Mucosa of rectum (tissue), 2 donors: ENCODE measurements around the gene LIPG.
"Not testable (repeated sequence)": the region's sequence is repeated elsewhere in the genome, so short reads cannot be mapped to it uniquely, and the experiment has no call there.

Experiments
- H3K27ac ChIP-seq, 2 donors: one replicate each; pipeline ENCODE4 v1.7.0; 2013; ENCODE audit warnings: inconsistent platforms in 2 of 2, low read depth in 2 of 2, low read length in 2 of 2
- H3K27me3 ChIP-seq, 2 donors: one replicate each; pipeline ENCODE4 v1.7.0; 2013; ENCODE audit warnings: low read length in 2 of 2; ENCODE audit not compliant: control insufficient read depth in 2 of 2, insufficient read depth in 2 of 2
- H3K36me3 ChIP-seq, 2 donors: one replicate each; pipeline ENCODE4 v1.7.0; 2013; ENCODE audit warnings: low read length in 2 of 2; ENCODE audit not compliant: control insufficient read depth in 2 of 2, insufficient read depth in 2 of 2
- H3K4me1 ChIP-seq, 2 donors: one replicate each; pipeline ENCODE4 v1.7.0; 2013; ENCODE audit warnings: low read length in 2 of 2, mild to moderate bottlenecking in 1 of 2; ENCODE audit not compliant: control insufficient read depth in 2 of 2, insufficient read depth in 2 of 2
- H3K4me3 ChIP-seq, 2 donors: one replicate each; pipeline ENCODE4 v1.7.0; 2013; ENCODE audit warnings: low read length in 2 of 2
- H3K9ac ChIP-seq, 2 donors: one replicate each; pipeline ENCODE4 v1.7.0; 2013; ENCODE audit warnings: low read length in 2 of 2, low read depth in 1 of 2, mild to moderate bottlenecking in 1 of 2
- H3K9me3 ChIP-seq, 2 donors: one replicate each; pipeline ENCODE4 v1.7.0; 2013; ENCODE audit warnings: low read length in 2 of 2; ENCODE audit not compliant: control insufficient read depth in 2 of 2
- donor health status: healthy.
- donor health status: Normal muscosa, but diverticular disease.

The LIPG gene

GRCh38 chr18:49546278-49546677, 15.6 kb upstream of the LIPG start:
- Histone ChIP-seq H3K36me3 (no peaks in the 10 kb centered on the region), H3K4me3 (no peak overlapping the region), H3K9ac (no peak overlapping the region), H3K27me3 (no peaks in the 10 kb centered on the region), H3K27ac (no peak overlapping the region), H3K4me1 (no peaks in the 10 kb centered on the region), H3K9me3 (no peaks in the 10 kb centered on the region)

GRCh38 chr18:49546719-49547273, 15.1 kb upstream of the LIPG start:
- Histone ChIP-seq H3K4me3 (no peak overlapping the region), H3K9me3 (no peaks in the 10 kb centered on the region), H3K27me3 (no peaks in the 10 kb centered on the region), H3K4me1 (no peaks in the 10 kb centered on the region), H3K27ac (no peak overlapping the region), H3K9ac (no peak overlapping the region), H3K36me3 (no peaks in the 10 kb centered on the region)

DNA sequence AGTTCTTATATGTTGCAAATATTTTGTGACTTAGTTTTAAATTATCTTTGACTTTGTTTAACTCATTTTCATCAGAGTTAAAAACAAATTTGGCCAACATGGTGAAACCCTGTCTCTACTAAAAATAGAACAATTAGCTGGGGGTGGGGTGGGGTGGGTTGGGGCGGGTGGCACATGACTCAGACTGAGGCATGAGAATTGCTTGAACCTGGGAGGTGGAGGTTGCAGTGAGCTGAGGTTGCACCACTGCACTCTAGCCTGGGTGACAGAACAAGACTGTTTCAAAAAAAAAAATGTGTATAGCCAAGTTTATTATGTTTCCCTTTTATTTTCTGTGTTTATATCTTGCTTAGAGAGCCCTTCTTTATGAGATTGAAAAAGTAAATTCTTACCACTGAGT, 14.2 kb upstream of the LIPG start:
- Histone ChIP-seq H3K4me3 (no peak overlapping the region), H3K4me1 (no peaks in the 10 kb centered on the region), H3K9ac (no peak overlapping the region), H3K27ac (no peak overlapping the region), H3K36me3 (no peaks in the 10 kb centered on the region), H3K27me3 (no peaks in the 10 kb centered on the region), H3K9me3 (no peaks in the 10 kb centered on the region)

- H3K9ac ChIP-seq = no peak overlapping the region
- H3K9me3 ChIP-seq = no peaks in the 10 kb centered on the region
- no peaks in the 10 kb centered on the region for H3K4me1 ChIP-seq
- H3K36me3 ChIP-seq = no peaks in the 10 kb centered on the region
- no peak overlapping the region for H3K27ac ChIP-seq
- H3K27me3 ChIP-seq = no peaks in the 10 kb centered on the region
- no peak overlapping the region for H3K4me3 ChIP-seq
These were observed 13.6 kb upstream of the LIPG start for GRCh38 chr18:49548229-49548636.

- no peaks in the 10 kb centered on the region for H3K4me1 ChIP-seq
- no peaks in the 10 kb centered on the region for H3K27me3 ChIP-seq
These were observed 11.1 kb upstream of the LIPG start for GRCh38 chr18:49550621-49551339.

DNA sequence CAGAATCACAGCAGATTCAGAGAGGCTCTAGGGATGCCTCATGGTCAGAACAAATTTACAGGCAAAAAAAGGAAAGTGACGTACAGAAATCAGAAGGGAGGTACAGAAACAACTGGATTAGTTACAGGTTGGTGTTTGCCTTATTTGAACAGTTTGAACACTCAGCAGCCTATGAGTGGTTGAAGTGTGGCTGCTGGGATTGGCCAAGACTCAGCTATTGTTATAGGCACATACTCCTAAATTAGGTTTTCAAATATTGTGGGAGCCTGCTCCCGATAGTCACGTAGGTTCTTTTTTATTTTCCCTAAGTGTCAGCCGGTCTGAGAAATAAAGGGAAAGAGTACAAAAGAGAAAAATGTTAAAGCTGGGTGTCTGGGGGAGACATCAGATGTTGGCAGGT, 8.9 kb upstream of the LIPG start:
- Histone ChIP-seq H3K4me1 (no peaks in the 10 kb centered on the region), H3K4me3 (no peak overlapping the region), H3K36me3 (no peaks in the 10 kb centered on the region), H3K9me3 (no peaks in the 10 kb centered on the region), H3K27me3 (no peaks in the 10 kb centered on the region), H3K9ac (no peak overlapping the region), H3K27ac (no peak overlapping the region)

More at GRCh38 chr18:49550621-49551339, 11.1 kb upstream of the LIPG start:
- Histone ChIP-seq H3K4me3 (no peak overlapping the region), H3K36me3 (no peaks in the 10 kb centered on the region), H3K9ac (no peak overlapping the region), H3K9me3 (no peaks in the 10 kb centered on the region), H3K27ac (no peak overlapping the region)

DNA sequence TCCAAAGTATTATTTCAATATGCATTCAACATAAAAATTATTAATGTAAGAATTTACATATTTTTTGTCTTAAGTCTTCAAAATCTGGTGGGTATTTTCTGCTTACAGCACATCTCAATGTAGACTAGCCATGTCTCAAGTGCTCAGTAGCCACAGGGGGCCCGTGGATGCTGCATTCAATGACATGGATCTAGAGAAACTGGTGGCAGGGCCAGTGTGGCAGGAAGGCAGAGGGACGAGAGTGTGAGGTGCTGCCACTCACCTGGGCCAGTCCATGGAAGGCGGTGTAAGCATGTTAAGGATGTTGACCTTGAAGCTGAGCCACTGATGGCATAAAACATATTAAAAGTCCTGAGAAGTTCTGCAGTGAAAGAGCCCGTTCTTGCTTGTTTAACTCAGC, 6.2 kb upstream of the LIPG start:
- H3K36me3 ChIP-seq = no peaks in the 10 kb centered on the region
- H3K27ac ChIP-seq = no peak overlapping the region
- no peak overlapping the region for H3K4me3 ChIP-seq
- H3K9ac ChIP-seq = no peak overlapping the region
- H3K9me3 ChIP-seq = no peaks in the 10 kb centered on the region
- H3K27me3 ChIP-seq = peaks cover 0 to 9% of the 10 kb centered on the region in 2 donors
- H3K4me1 ChIP-seq = peaks cover 3 to 5% of the 10 kb centered on the region in 2 donors

DNA sequence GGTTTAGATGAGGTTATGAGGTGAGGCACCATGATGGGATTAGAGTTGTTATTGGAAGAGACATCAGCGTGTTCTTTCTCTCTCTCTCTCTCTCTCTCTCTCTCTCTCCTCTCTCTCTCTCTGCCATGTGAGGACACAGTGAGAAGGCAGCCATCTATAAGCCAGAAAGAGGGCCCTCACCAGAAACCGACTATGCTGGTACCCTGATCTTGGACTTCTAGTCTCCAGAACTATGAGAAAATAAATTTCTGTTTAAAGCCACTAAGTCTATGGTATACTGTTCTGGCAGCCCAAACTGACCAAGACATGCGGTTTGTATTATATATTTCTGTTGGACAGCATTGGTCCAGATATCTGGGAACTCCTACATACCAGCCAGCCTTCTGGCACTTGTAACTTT, 3.5 kb upstream of the LIPG start:
- H3K4me3 ChIP-seq = no peak overlapping the region
- H3K36me3 ChIP-seq = no peaks in the 10 kb centered on the region
- H3K9ac ChIP-seq = no peak overlapping the region
- no peak overlapping the region for H3K27ac ChIP-seq
- H3K9me3 ChIP-seq = no peaks in the 10 kb centered on the region
- H3K4me1 ChIP-seq = peaks cover 23 to 29% of the 10 kb centered on the region in 2 donors
- H3K27me3 ChIP-seq = peaks cover 5 to 16% of the 10 kb centered on the region in 2 donors

DNA sequence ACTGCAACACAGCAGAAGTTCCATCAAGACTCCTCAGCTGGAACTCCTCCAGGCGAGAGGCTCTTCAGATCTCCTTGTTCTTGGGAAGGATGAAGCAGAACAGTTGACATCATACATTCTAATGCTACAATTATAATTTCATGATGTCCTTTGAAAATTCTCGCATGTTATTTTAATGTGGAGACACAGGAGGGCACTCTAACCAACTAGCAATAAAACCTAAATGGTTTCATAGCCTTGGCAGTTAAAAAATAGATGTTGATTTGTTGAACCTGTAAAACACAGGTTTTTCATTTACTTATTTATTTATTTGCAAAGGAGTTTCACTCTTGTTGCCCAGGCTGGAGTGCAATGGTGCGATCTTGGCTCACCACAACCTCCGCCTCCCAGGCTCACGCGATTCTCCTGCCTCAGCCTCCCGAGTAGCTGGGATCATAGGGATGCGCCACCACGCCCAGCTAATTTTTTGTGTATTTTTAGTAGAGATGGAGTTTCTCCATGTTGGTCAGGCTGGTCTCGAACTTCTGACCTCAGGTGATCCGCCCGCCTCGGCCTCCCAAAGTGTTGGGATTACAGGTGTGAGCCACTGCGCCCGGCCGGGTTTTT, 2.4 kb upstream of the LIPG start:
- H3K27me3 ChIP-seq = peaks cover 5 to 16% of the 10 kb centered on the region in 2 donors
- H3K9ac ChIP-seq, H3K4me3 ChIP-seq, H3K9me3 ChIP-seq, H3K27ac ChIP-seq, H3K36me3 ChIP-seq: not testable (repeated sequence)
- peaks cover 23 to 31% of the 10 kb centered on the region in 2 donors for H3K4me1 ChIP-seq

DNA sequence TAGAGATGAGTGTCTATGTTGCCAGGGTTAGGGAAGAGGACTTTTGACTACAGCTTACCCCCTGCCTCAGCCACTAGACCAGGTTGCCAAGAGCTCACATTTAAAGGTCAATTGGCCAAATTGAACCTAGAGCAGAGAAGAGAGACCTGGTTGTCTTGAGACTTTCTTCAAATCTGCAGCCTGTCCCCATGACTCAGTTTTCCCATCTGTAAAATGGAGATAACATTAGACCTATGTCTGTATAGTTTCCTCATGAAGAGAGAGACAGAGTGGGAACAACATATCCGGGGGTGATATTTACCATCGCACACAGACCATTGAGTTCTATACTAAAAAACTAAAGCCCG, 1.6 kb upstream of the LIPG start:
- H3K27me3 ChIP-seq = peaks cover 5 to 16% of the 10 kb centered on the region in 2 donors
- H3K9me3 ChIP-seq = no peaks in the 10 kb centered on the region
- H3K9ac ChIP-seq = peak overlapping the region in 1 of 2 donors; percentile 11
- peak overlapping the region; percentile 72 to 84 for H3K4me3 ChIP-seq
- peak overlapping the region in 1 of 2 donors; percentile 46 for H3K27ac ChIP-seq
- H3K36me3 ChIP-seq = no peaks in the 10 kb centered on the region
- H3K4me1 ChIP-seq = peaks cover 23 to 31% of the 10 kb centered on the region in 2 donors
